ENCODE data around the gene TMPRSS7. TPM values are rescaled to one million over a fixed set of nuclear protein-coding genes. Genes with fewer than 3 reads are reported as not detected.

The TMPRSS7 gene
- total RNA-seq, 1 experiment from 2014 or later = not detected

- Mint-ChIP-seq H3K36me3 (ENCODE audit: insufficient read depth, unreplicated experiment) (peaks cover 7% of the 10 kb centered on the region), H3K4me1 (ENCODE audit: low read depth, unreplicated experiment) (peaks cover 14% of the 10 kb centered on the region), H3K27me3 (ENCODE audit: unreplicated experiment) (no peaks in the 10 kb centered on the region), H3K4me3 (ENCODE audit: low read depth, unreplicated experiment) (peak within 1 kb of the TSS; percentile 72), H3K9me3 (ENCODE audit: low read depth, unreplicated experiment) (peaks cover 4% of the 10 kb centered on the region), H3K27ac (ENCODE audit: unreplicated experiment) (no peak within 1 kb of the TSS)
- TF ChIP-seq CTCF (IDR thresholded peaks at IDR 0.05; ENCODE audit: unreplicated experiment) = no peak
- DNase-seq = peak; percentile 26
- no TSS peak for BruUV-seq (replicated peaks)
- CTCF ChIA-PET = interaction anchor here (1.3 to 2.4 kb wide), 2 partner anchors 14 to 15 kb away, joined by 3 to 7 read pairs; no protein-coding TSS in a partner anchor
- intact Hi-C loops (cut with micrococcal nuclease; ENCODE audit: unreplicated experiment) = no loop called here
Measured at GRCh38 chr3:111998636-111999483, 35.7 kb upstream of the TMPRSS7 start, which contains the start of gene TAGLN3. Gene TAGLN3, plus strand, starts transcription at chr3:111998922. Its CDS starts 501 bp downstream, at chr3:111999423.

GRCh38 chr3:111999484-112000324 is 34.8 kb upstream of the TMPRSS7 start:
- Mint-ChIP-seq H3K4me1 (ENCODE audit: low read depth, unreplicated experiment) (peaks cover 14% of the 10 kb centered on the region), H3K4me3 (ENCODE audit: low read depth, unreplicated experiment) (peak overlapping the region; percentile 72), H3K9me3 (ENCODE audit: low read depth, unreplicated experiment) (peaks cover 4% of the 10 kb centered on the region), H3K27me3 (ENCODE audit: unreplicated experiment) (no peaks in the 10 kb centered on the region), H3K36me3 (ENCODE audit: insufficient read depth, unreplicated experiment) (peaks cover 7% of the 10 kb centered on the region), H3K27ac (ENCODE audit: unreplicated experiment) (no peak overlapping the region)
- no peak for DNase-seq
- intact Hi-C loops (cut with micrococcal nuclease; ENCODE audit: unreplicated experiment) = no loop called here
- CTCF ChIA-PET = interaction anchor here (1.1 to 2.4 kb wide), 3 partner anchors 13 to 14 kb away, joined by 3 to 7 read pairs (median 3); no protein-coding TSS in a partner anchor
- TF ChIP-seq CTCF (IDR thresholded peaks at IDR 0.05; ENCODE audit: unreplicated experiment) = no peak
- no TSS peak for BruUV-seq (replicated peaks)

DNA sequence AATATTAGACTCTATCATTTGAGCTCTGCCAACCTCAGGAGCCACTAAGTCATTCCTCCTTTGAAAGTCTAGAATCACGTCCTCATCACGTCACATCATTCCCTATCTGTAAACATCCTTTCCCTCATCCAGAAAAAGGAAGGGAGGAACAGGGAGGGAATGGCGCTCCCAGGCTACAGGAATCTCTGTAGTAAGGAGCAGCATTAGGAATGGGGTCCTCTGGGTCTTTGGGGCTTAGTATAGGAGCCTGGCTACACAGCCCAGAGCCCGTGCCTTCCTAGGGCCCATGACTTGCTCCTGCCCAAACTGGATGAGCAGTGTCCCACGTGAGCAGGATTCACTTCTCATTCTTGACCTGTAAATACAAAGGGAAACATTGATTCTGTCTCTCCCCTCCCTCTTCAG is 34.2 kb upstream of the TMPRSS7 start:
- no peak overlapping the region for H3K27ac Mint-ChIP-seq (ENCODE audit: unreplicated experiment)
- H3K4me3 Mint-ChIP-seq (ENCODE audit: low read depth, unreplicated experiment) = no peak overlapping the region
- no peak for TF ChIP-seq CTCF (IDR thresholded peaks at IDR 0.05; ENCODE audit: unreplicated experiment)
- peaks cover 1% of the 10 kb centered on the region for H3K9me3 Mint-ChIP-seq (ENCODE audit: low read depth, unreplicated experiment)
- no peaks in the 10 kb centered on the region for H3K27me3 Mint-ChIP-seq (ENCODE audit: unreplicated experiment)
- H3K36me3 Mint-ChIP-seq (ENCODE audit: insufficient read depth, unreplicated experiment) = peaks cover 7% of the 10 kb centered on the region
- no peak for DNase-seq
- intact Hi-C loops (cut with micrococcal nuclease; ENCODE audit: unreplicated experiment) = no loop called here
- CTCF ChIA-PET = interaction anchor here (1.1 kb wide), 1 partner anchor 13 kb away, joined by 3 read pairs; no protein-coding TSS in a partner anchor
- BruUV-seq (replicated peaks) = no TSS peak
- peaks cover 14% of the 10 kb centered on the region for H3K4me1 Mint-ChIP-seq (ENCODE audit: low read depth, unreplicated experiment)

GRCh38 chr3:112000966-112001365 is 33.6 kb upstream of the TMPRSS7 start:
- no peak for TF ChIP-seq CTCF (IDR thresholded peaks at IDR 0.05; ENCODE audit: unreplicated experiment)
- intact Hi-C loops (cut with micrococcal nuclease; ENCODE audit: unreplicated experiment) = no loop called here
- Mint-ChIP-seq H3K27ac (ENCODE audit: unreplicated experiment) (no peak overlapping the region), H3K36me3 (ENCODE audit: insufficient read depth, unreplicated experiment) (peaks cover 7% of the 10 kb centered on the region), H3K4me3 (ENCODE audit: low read depth, unreplicated experiment) (no peak overlapping the region), H3K4me1 (ENCODE audit: low read depth, unreplicated experiment) (peaks cover 14% of the 10 kb centered on the region), H3K9me3 (ENCODE audit: low read depth, unreplicated experiment) (no peaks in the 10 kb centered on the region), H3K27me3 (ENCODE audit: unreplicated experiment) (no peaks in the 10 kb centered on the region)
- no TSS peak for BruUV-seq (replicated peaks)
- CTCF ChIA-PET = interaction anchor here (1.1 kb wide), 1 partner anchor 13 kb away, joined by 3 read pairs; no protein-coding TSS in a partner anchor
- no peak for DNase-seq
